ENCODE results near the gene ADGRE1. TPM values are rescaled to one million over a fixed set of nuclear protein-coding genes. Genes with fewer than 3 reads are reported as not detected.

Gene ADGRE1
- total and polyA plus RNA-seq, 2 of the 8 experiments (the other 6 are each of a cell fraction or from before 2014, with no cell fraction given): not detected

DNA sequence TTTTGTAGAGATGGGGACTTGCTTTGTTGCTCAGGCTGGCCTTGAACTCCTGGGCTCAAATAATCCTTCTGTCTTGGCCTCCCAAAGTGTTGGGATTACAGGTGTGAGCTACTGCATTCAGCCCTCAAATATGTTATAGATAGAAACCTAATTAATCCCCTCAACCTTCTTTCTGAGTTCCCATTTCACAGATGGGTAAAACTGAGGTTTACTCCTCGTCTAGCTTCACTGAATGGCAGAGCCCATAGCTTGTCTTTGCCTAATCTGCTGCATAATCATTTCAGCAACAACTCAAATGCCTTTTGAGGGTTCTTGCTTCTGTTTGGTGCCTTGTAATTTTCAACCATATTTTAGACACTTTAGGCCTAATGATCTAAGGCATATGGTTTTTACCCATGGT is 36.0 kb upstream of the ADGRE1 start:
- POLR2A ChIA-PET (ENCODE audit: partially characterized antibody): no interaction called here
- Histone ChIP-seq H3K9me3 (ENCODE audit: insufficient read depth in 2 of 2, low read depth in 1 of 2, low read length in 1 of 2) (peaks cover 22 to 56% of the 10 kb centered on the region in 2 experiments), H4K91ac (replicated peaks; ENCODE audit: insufficient read length, low read length) (no peak overlapping the region), H3K79me1 (ENCODE audit: low read depth, low read length) (no peaks in the 10 kb centered on the region), H2BK20ac (ENCODE audit: low read length) (no peak overlapping the region), H2AFZ (ENCODE audit: low read length) (no peak overlapping the region), H2BK120ac (replicated peaks; ENCODE audit: low read depth, low read length) (no peak overlapping the region), H3K23me2 (ENCODE audit: low read depth, low read length) (peaks cover 3% of the 10 kb centered on the region; the same call in 1 of the 2 replicates), H4K20me1 (replicated peaks in 1 of 2; ENCODE audit: control insufficient read depth in 1 of 2, insufficient read depth in 2 of 2, low read length in 2 of 2) (no peaks in the 10 kb centered on the region), H3K14ac (ENCODE audit: insufficient read length) (no peak overlapping the region), H3K4me3 (ENCODE audit: extremely low read depth in 1 of 4, insufficient read depth in 2 of 4, low read depth in 3 of 4, low read length in 4 of 4) (no peak overlapping the region), H2AK5ac (ENCODE audit: low read depth, low read length) (no peak overlapping the region), H3K23ac (ENCODE audit: insufficient read length) (no peak overlapping the region), H3K27me3 (replicated peaks in 1 of 4; ENCODE audit: control insufficient read depth in 3 of 4, extremely low read depth in 1 of 4, insufficient read depth in 3 of 4, low read length in 3 of 4) (no peaks in the 10 kb centered on the region), H2BK5ac (ENCODE audit: low read depth, low read length) (no peak overlapping the region), H3K36me3 (ENCODE audit: control insufficient read depth in 2 of 4, insufficient read depth in 4 of 4, low read length in 3 of 4) (no peaks in the 10 kb centered on the region), H4K5ac (ENCODE audit: insufficient read length, low read depth, low read length) (no peak overlapping the region), H3K79me2 (ENCODE audit: control insufficient read depth in 1 of 2, insufficient read depth in 2 of 2, low read length in 2 of 2) (no peaks in the 10 kb centered on the region), H3K56ac (replicated peaks; ENCODE audit: insufficient read length, low read depth, low read length) (no peak overlapping the region), H2BK12ac (ENCODE audit: low read depth, low read length) (no peak overlapping the region), H3K18ac (ENCODE audit: extremely low read depth, low read length) (no peak overlapping the region), H3K4ac (replicated peaks; ENCODE audit: insufficient read length, low read depth, low read length) (no peak overlapping the region), H3K4me1 (replicated peaks in 1 of 4; ENCODE audit: control insufficient read depth in 3 of 4, insufficient read depth in 4 of 4, low read length in 3 of 4) (peaks cover 0 to 4% (median 0%) of the 10 kb centered on the region in 4 experiments; a peak in 1 of 7 replicates), H2BK15ac (ENCODE audit: low read length) (no peak overlapping the region), H4K8ac (ENCODE audit: extremely low read depth, insufficient read depth, low read length) (no peak overlapping the region), H3K27ac (ENCODE audit: low read depth, low read length) (no peak overlapping the region), H3K9ac (replicated peaks in 1 of 4; ENCODE audit: extremely low read depth in 1 of 4, low read depth in 3 of 4, low read length in 3 of 4) (no peak overlapping the region), H3K4me2 (ENCODE audit: insufficient read depth in 1 of 2, low read depth in 2 of 2, low read length in 2 of 2) (no peak overlapping the region)
- FAIRE-seq (no peak), DNase-seq (ENCODE audit: low read depth in 1 of 2, low spot score in 2 of 2) (no peak)
- CTCF ChIA-PET (ENCODE audit: partially characterized antibody): interaction anchor here (1.2 to 1.6 kb wide), 2 partner anchors 11 to 12 kb away, joined by 3 to 4 read pairs; no protein-coding TSS in a partner anchor
- TF ChIP-seq BCL11A (IDR thresholded peaks at IDR 0.05; ENCODE audit: low read depth in 2 of 2, low read length in 2 of 2) (no peak), SP4 (IDR thresholded peaks at IDR 0.05; ENCODE audit: low read length) (no peak), CBX8 (IDR thresholded peaks at IDR 0.05; ENCODE audit: borderline replicate concordance, low read depth, low read length) (no peak), JUND (IDR thresholded peaks at IDR 0.05; ENCODE audit: low read length) (no peak), RBBP5 (IDR thresholded peaks at IDR 0.05; ENCODE audit: borderline replicate concordance, low read depth, low read length) (no peak), EGR1 (IDR thresholded peaks at IDR 0.05; ENCODE audit: borderline replicate concordance, low read depth, low read length) (no peak), SUZ12 (IDR thresholded peaks at IDR 0.05; ENCODE audit: low read length) (no peak), POU5F1 (IDR thresholded peaks at IDR 0.05; ENCODE audit: low read depth, low read length) (no peak), TBP (IDR thresholded peaks at IDR 0.05; ENCODE audit: low read depth, low read length) (no peak), TEAD4 (IDR thresholded peaks at IDR 0.05; ENCODE audit: low read depth, low read length) (no peak)
- 75% methylated on average over 1 of the region's 1 CpG; no CpG with 5 or more reads in 1 of the 2 experiments for WGBS, 2 experiments (ENCODE audit: extremely low coverage in 1 of 2, insufficient coverage in 1 of 2, insufficient read length in 1 of 2, insufficient replicate concordance in 2 of 2, low coverage in 1 of 2, low lambda C conversion rate in 2 of 2, missing lambda C conversion rate in 1 of 2)

All from H1 (cell line).